K562 (cell line): ENCODE measurements around the gene CDYL2. TPM values are rescaled to one million over a fixed set of nuclear protein-coding genes. Genes with fewer than 3 reads are reported as not detected.

Experiments used
- ATAC-seq: fragments of 200-7000 bp; cut with Tn5 transposase; 3 replicates; pipeline ENCODE4 v1.9.1; 2020; ENCODE audit warnings: moderate library complexity
- BruUV-seq: library from RNA; stranded (reverse); fragments of 400-500 nt; replicated peaks from 2 replicates; lab custom pipeline; 2021; lab: Mats Ljungman, UMichigan
- CTCF ChIA-PET: fragments of 300-600 bp; formaldehyde crosslinking; extraction: SDS; loops from one replicate; lab custom pipeline; 2021; ENCODE audit warnings: low intra/inter-chr PET ratio; lab: Yijun Ruan, JAX
- POLR2A ChIA-PET: fragments of 300-600, 350-650 bp; sonication (Branson Sonifier 250); formaldehyde crosslinking; extraction: SDS; loops from one replicate; lab custom pipeline; 2021; ENCODE audit warnings: antibody characterized with exemption, inconsistent platforms; lab: Yijun Ruan, JAX
- DNase-seq, 4 experiments: peaks; one replicate each; pipeline versions ENCODE4 v3.0.0 to v3.0.0-alpha.2; 2011 to 2018; ENCODE audit warnings: low spot score in 3 of 4, mixed read lengths in 3 of 4; ENCODE audit errors: extremely low read depth in 1 of 4
- FAIRE-seq: peaks from 2 replicates; lab custom pipeline; 2011; peaks lifted over from hg19 to GRCh38; lab: Jason Lieb, UNC
- H2AFZ ChIP-seq: 2 replicates; pipeline ENCODE4 v1.6.0; 2011; ENCODE audit warnings: low read depth, low read length, control low read depth, inconsistent platforms
- H3K27ac ChIP-seq: fragments of 200-600 bp; 3 replicates; pipeline ENCODE4 v1.8.0; 2011; ENCODE audit warnings: low read depth, mild to moderate bottlenecking, control low read depth, inconsistent platforms, low read length, moderate library complexity, mixed read lengths; ENCODE audit errors: extremely low read depth
- H3K27me3 ChIP-seq, 2 experiments: fragments of 300-600 bp in 1 of 2; 2 replicates in 1 of 2; 3 replicates in 1 of 2; pipeline versions ENCODE4 v1.6.0 to v1.8.0; 2011; ENCODE audit warnings: inconsistent platforms in 2 of 2, low read length in 2 of 2, mild to moderate bottlenecking in 1 of 2, mixed read lengths in 1 of 2, moderate library complexity in 1 of 2; ENCODE audit not compliant: control insufficient read depth in 2 of 2, insufficient read depth in 2 of 2
- H3K36me3 ChIP-seq: fragments of 300-600 bp; 3 replicates; pipeline ENCODE4 v1.8.0; 2011; ENCODE audit warnings: mild to moderate bottlenecking, low read length, inconsistent platforms; ENCODE audit not compliant: control insufficient read depth, insufficient read depth
- H3K4me1 ChIP-seq, 2 experiments: fragments of 200-600 bp in 1 of 2; replicated peaks in 1 of 2; 2 replicates in 1 of 2; 3 replicates in 1 of 2; pipeline versions ENCODE4 v1.5.1 to v1.8.0; 2011; ENCODE audit warnings: inconsistent platforms in 2 of 2, low read length in 2 of 2, mild to moderate bottlenecking in 1 of 2, mixed read lengths in 1 of 2, moderate library complexity in 1 of 2; ENCODE audit not compliant: control insufficient read depth in 2 of 2, insufficient read depth in 2 of 2
- H3K4me2 ChIP-seq: 2 replicates; pipeline ENCODE4 v1.6.1; 2011; ENCODE audit warnings: low read length, control low read depth, inconsistent platforms, mixed read lengths; ENCODE audit not compliant: insufficient read depth
- H3K4me3 ChIP-seq: fragments of 200-600 bp; sonication (generic), shearing (Covaris generic); 2 replicates; pipeline ENCODE4 v1.5.1; 2016; ENCODE audit warnings: control low read depth, inconsistent platforms
- H3K79me2 ChIP-seq: fragments of 200-600 bp; 3 replicates; pipeline ENCODE4 v1.8.0; 2011; ENCODE audit warnings: low read length, inconsistent platforms; ENCODE audit not compliant: control insufficient read depth, insufficient read depth
- H3K9ac ChIP-seq, 2 experiments: 2 replicates each; pipeline versions ENCODE4 v1.6.0 to v1.6.1; 2011; ENCODE audit warnings: low read depth in 2 of 2, low read length in 2 of 2, control low read depth in 1 of 2, inconsistent platforms in 1 of 2, mild to moderate bottlenecking in 1 of 2, mixed read lengths in 1 of 2; ENCODE audit not compliant: insufficient read depth in 1 of 2
- H3K9me1 ChIP-seq: one replicate; pipeline ENCODE4 v1.6.0; 2011; ENCODE audit warnings: inconsistent platforms, mild to moderate bottlenecking, low read length, moderate library complexity; ENCODE audit not compliant: control insufficient read depth, insufficient read depth
- H3K9me3 ChIP-seq: replicated peaks from 2 replicates; pipeline ENCODE4 v1.5.1; 2011; ENCODE audit warnings: low read depth, low read length, inconsistent platforms; ENCODE audit not compliant: control insufficient read depth, insufficient read depth
- H4K20me1 ChIP-seq: replicated peaks from 2 replicates; pipeline ENCODE4 v1.6.1; 2011; ENCODE audit warnings: low read length, inconsistent platforms, mixed read lengths; ENCODE audit not compliant: control insufficient read depth, insufficient read depth
- CBX2 ChIP-seq: fragments of 200-600 bp; sonication (generic); IDR thresholded peaks from one replicate; pipeline ENCODE4 v1.6.1; 2012; ENCODE audit warnings: mild to moderate bottlenecking, low read length, inconsistent platforms; ENCODE audit not compliant: insufficient read depth, poor library complexity, severe bottlenecking
- E2F3 ChIP-seq: fragments of 250-450 bp; sonication (Bioruptor Pico); IDR thresholded peaks from 2 replicates; pipeline ENCODE4 v1.4.0; 2020; ENCODE audit warnings: mild to moderate bottlenecking
- EP400 ChIP-seq: fragments of 450-650 bp; IDR thresholded peaks from 2 replicates; pipeline ENCODE4 v1.6.1; 2017; ENCODE audit warnings: antibody characterized with exemption, mild to moderate bottlenecking, moderate library complexity
- ERF ChIP-seq: fragments of 450-650 bp; formaldehyde crosslinking; IDR thresholded peaks from 2 replicates; pipeline ENCODE4 v1.4.0; 2020; ENCODE audit warnings: mild to moderate bottlenecking, mixed read lengths
- HDAC8 ChIP-seq: fragments of 450-650 bp; IDR thresholded peaks from 2 replicates; pipeline ENCODE4 v1.6.1; 2016; ENCODE audit warnings: mild to moderate bottlenecking, missing genetic modification characterization, moderate library complexity, missing compliant biosample characterization
- KAT8 ChIP-seq: fragments of 450-650 bp; IDR thresholded peaks from 2 replicates; pipeline ENCODE4 v1.6.1; 2016; ENCODE audit warnings: low read depth, mild to moderate bottlenecking
- MAFG ChIP-seq: fragments of 450-650 bp; conservative IDR thresholded peaks from 2 replicates; pipeline ENCODE4 v1.6.1; 2016; ENCODE audit warnings: missing genetic modification characterization, missing compliant biosample characterization
- MAX ChIP-seq: sonication (generic); formaldehyde crosslinking; IDR thresholded peaks from 2 replicates; pipeline ENCODE4 v1.9.0; 2022; ENCODE audit warnings: mild to moderate bottlenecking, missing genetic modification reagents
- NCOA1 ChIP-seq: fragments of 450-650 bp; IDR thresholded peaks from 2 replicates; pipeline ENCODE4 v1.6.1; 2016; ENCODE audit warnings: low read depth
- NFRKB ChIP-seq: fragments of 450-650 bp; IDR thresholded peaks from 2 replicates; pipeline ENCODE4 v1.6.1; 2016; ENCODE audit warnings: low read depth
- NR2C2 ChIP-seq, 2 experiments: fragments of 200-800 bp in 1 of 2; sonication (Bioruptor generic) in 1 of 2; sonication (generic) in 1 of 2; formaldehyde crosslinking in 1 of 2; IDR thresholded peaks; 2 replicates each; pipeline versions ENCODE4 v1.6.1 to v1.8.0; 2016 to 2022; ENCODE audit warnings: mild to moderate bottlenecking in 1 of 2, missing compliant biosample characterization in 1 of 2, missing genetic modification characterization in 1 of 2, missing genetic modification reagents in 1 of 2
- RBFOX2 ChIP-seq: fragments of 200-400 bp; formaldehyde crosslinking; IDR thresholded peaks from 2 replicates; pipeline ENCODE4 v1.6.1; 2017; ENCODE audit warnings: low read depth, mild to moderate bottlenecking, low read length, moderate library complexity
- TCFL5 ChIP-seq: fragments of 250-450 bp; sonication (Bioruptor Pico); conservative IDR thresholded peaks from 2 replicates; pipeline ENCODE4 v1.6.1; 2021; ENCODE audit warnings: mild to moderate bottlenecking, moderate library complexity, matching md5 sums
- THRAP3 ChIP-seq: fragments of 450-650 bp; IDR thresholded peaks from 2 replicates; pipeline ENCODE4 v1.6.1; 2016; ENCODE audit warnings: mild to moderate bottlenecking, inconsistent platforms, borderline replicate concordance
- TSC22D4 ChIP-seq: fragments of 450-650 bp; IDR thresholded peaks from 2 replicates; pipeline ENCODE4 v1.6.1; 2016; ENCODE audit warnings: missing genetic modification characterization, missing biosample characterization, control low read depth
- ZNF23 ChIP-seq: fragments of 250-450 bp; sonication (Bioruptor Pico); IDR thresholded peaks from 2 replicates; pipeline ENCODE4 v1.4.0; 2020; ENCODE audit warnings: mild to moderate bottlenecking
- ZNF436 ChIP-seq: fragments of 250-450, 450-650 bp; sonication (Bioruptor Pico); formaldehyde crosslinking; IDR thresholded peaks from 2 replicates; pipeline ENCODE4 v1.7.0; 2020; ENCODE audit warnings: mild to moderate bottlenecking
- WGBS: fragments of 100-300 bp; shearing (Covaris generic); methylation state at CpG from one replicate; pipeline ENCODE4 v1.1.6; 2016; ENCODE audit warnings: low coverage, mixed read lengths; ENCODE audit not compliant: insufficient coverage; ENCODE audit errors: missing lambda C conversion rate; 5-methylcytosine and 5-hydroxymethylcytosine counted together
- in situ Hi-C: fragments of 300-500 bp; cut with MboI; formaldehyde crosslinking; loops from 4 replicates; pipeline ENCODE4 v1.15.0; 2018; ENCODE audit warnings: inconsistent platforms, mixed read lengths
- intact Hi-C: fragments of 100-400 bp; cut with micrococcal nuclease; formaldehyde crosslinking; loops from 2 replicates; pipeline ENCODE4 v1.14.2; 2022
- polyA plus RNA-seq, 8 experiments: library from polyadenylated mRNA; depleted of rRNA in 4 of 8; stranded (reverse) in 5 of 8; unstranded in 3 of 8; fragments of >200 nt; fragmentation: Nextera tagmentation in 2 of 8; fragmentation: Illumina TruSeq in 1 of 8; extraction: Ambion mirVana in 2 of 8; extraction: Trizol in 1 of 8; gene quantifications; 2 replicates each; pipeline versions ENCODE4 v1.2.1 to v1.2.3, GENCODE V29; 2011 to 2014; ENCODE audit warnings: inconsistent platforms in 1 of 8, missing spikeins in 1 of 8
- total RNA-seq, 7 experiments: library from RNA; depleted of rRNA in 6 of 7; stranded (reverse); fragments of >200 nt in 6 of 7; fragmentation: Illumina TruSeq in 2 of 7; extraction: Trizol in 2 of 7; gene quantifications; 2 replicates each; pipeline versions ENCODE4 v1.2.1 to v1.2.3, GENCODE V29; 2011 to 2021; ENCODE audit warnings: low replicate concordance in 1 of 7
- TF ChIP-seq, protein P1 (sequence below): conservative IDR thresholded peaks from 2 replicates; pipeline ENCODE4 v1.6.1; 2011; ENCODE audit warnings: low read depth, mild to moderate bottlenecking, low read length; ENCODE audit not compliant: control insufficient read depth

CDYL2 gene
- total and polyA plus RNA-seq, 9 of the 15 experiments (the other 6 are each of a cell fraction or from before 2014, with no cell fraction given), result under 0.01 to 0.04 (median 0.01) TPM; not detected in 6

DNA sequence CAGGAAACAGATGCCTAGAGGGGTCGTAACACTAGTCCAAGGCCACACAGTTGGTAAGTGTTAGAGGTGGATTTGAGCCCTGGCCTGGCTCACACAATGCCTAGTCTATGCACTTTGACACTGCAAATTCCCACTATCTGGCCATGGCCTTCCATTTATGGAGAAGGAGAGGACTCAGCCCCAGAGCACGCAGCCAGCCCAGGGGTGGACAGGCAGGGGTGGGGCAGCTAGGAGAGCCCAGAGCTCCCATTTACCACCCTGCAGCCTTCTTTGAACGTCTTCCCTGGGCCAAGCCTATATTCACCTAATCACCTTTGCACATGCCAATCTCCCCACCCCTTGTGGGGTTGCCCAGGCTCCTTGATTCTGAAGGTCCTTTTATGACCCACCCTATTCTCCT lies 182.4 kb downstream of the CDYL2 start:
- Histone ChIP-seq H3K27me3 (peaks cover 0 to 27% of the 10 kb centered on the region in 2 experiments; a peak in 2 of 5 replicates), H2AFZ (no peak overlapping the region), H3K9me1 (no peaks in the 10 kb centered on the region), H4K20me1 (no peaks in the 10 kb centered on the region), H3K36me3 (no peaks in the 10 kb centered on the region), H3K27ac (no peak overlapping the region), H3K9ac (no peak overlapping the region), H3K79me2 (no peaks in the 10 kb centered on the region), H3K9me3 (no peaks in the 10 kb centered on the region), H3K4me1 (no peaks in the 10 kb centered on the region), H3K4me2 (no peak overlapping the region), H3K4me3 (no peak overlapping the region)
- DNase-seq (no peak), FAIRE-seq (no peak), ATAC-seq (no peak)
- in situ Hi-C loops (no loop called here), intact Hi-C loops (no loop called here)
- BruUV-seq, result no TSS peak
- ChIA-PET POLR2A (no interaction called here), CTCF (no interaction called here)
- TF ChIP-seq TSC22D4 (tag) (no peak), ZNF23 (CRISPR knock-in tag) (no peak), MAX (CRISPR knock-in tag) (no peak), KAT8 (no peak), TCFL5 (no peak), HDAC8 (tag) (no peak), ERF (CRISPR knock-in tag) (no peak), RBFOX2 (no peak), MAFG (no peak), EP400 (no peak), THRAP3 (no peak), NR2C2 (CRISPR knock-in tag; IDR thresholded peaks at IDR 0.05) (no peak), NR2C2 (tag; IDR thresholded peaks at IDR 0.05) (no peak), NFRKB (no peak), NCOA1 (no peak), ZNF436 (CRISPR knock-in tag) (no peak), CBX2 (no peak), E2F3 (no peak)
- TF ChIP-seq, protein P1, sequence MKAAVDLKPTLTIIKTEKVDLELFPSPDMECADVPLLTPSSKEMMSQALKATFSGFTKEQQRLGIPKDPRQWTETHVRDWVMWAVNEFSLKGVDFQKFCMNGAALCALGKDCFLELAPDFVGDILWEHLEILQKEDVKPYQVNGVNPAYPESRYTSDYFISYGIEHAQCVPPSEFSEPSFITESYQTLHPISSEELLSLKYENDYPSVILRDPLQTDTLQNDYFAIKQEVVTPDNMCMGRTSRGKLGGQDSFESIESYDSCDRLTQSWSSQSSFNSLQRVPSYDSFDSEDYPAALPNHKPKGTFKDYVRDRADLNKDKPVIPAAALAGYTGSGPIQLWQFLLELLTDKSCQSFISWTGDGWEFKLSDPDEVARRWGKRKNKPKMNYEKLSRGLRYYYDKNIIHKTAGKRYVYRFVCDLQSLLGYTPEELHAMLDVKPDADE, result no peak
- WGBS, result 4% methylated on average over 3 of the region's 3 CpGs
